ENCODE measurements around the gene RARRES1.

Gene RARRES1

GRCh38 chr3:158737410-158737809, 5.2 kb upstream of the RARRES1 start (continued):
- TF ChIP-seq, protein P1, sequence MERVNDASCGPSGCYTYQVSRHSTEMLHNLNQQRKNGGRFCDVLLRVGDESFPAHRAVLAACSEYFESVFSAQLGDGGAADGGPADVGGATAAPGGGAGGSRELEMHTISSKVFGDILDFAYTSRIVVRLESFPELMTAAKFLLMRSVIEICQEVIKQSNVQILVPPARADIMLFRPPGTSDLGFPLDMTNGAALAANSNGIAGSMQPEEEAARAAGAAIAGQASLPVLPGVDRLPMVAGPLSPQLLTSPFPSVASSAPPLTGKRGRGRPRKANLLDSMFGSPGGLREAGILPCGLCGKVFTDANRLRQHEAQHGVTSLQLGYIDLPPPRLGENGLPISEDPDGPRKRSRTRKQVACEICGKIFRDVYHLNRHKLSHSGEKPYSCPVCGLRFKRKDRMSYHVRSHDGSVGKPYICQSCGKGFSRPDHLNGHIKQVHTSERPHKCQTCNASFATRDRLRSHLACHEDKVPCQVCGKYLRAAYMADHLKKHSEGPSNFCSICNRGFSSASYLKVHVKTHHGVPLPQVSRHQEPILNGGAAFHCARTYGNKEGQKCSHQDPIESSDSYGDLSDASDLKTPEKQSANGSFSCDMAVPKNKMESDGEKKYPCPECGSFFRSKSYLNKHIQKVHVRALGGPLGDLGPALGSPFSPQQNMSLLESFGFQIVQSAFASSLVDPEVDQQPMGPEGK (tag by site-specific recombination; IDR thresholded peaks at IDR 0.05) = no peak

- H3K4me3 ChIP-seq (ENCODE audit: low read depth, low read length) = no peak overlapping the region
- POLR2A ChIA-PET = no interaction called here
- H3K27ac ChIP-seq (ENCODE audit: extremely low read depth, low read depth, low read length) = no peak overlapping the region
- no peaks in the 10 kb centered on the region for H3K36me3 ChIP-seq (ENCODE audit: control insufficient read depth in 2 of 2, insufficient read depth in 1 of 2, low read length in 2 of 2)
- CTCF ChIA-PET = interaction anchor here (0.5 to 0.7 kb wide), 2 partner anchors 42 to 250 kb away, joined by 3 read pairs; no protein-coding TSS in a partner anchor
- H3K9me3 ChIP-seq (ENCODE audit: control insufficient read depth, insufficient read depth, low read depth, low read length) = no peaks in the 10 kb centered on the region
- no peak for TF ChIP-seq ZNF837 (tag by site-specific recombination; IDR thresholded peaks at IDR 0.05)
- no peaks in the 10 kb centered on the region for H3K4me1 ChIP-seq (ENCODE audit: control insufficient read depth, insufficient read depth, low read length)
Measured at GRCh38 chr3:158735296-158736033, 3.2 kb upstream of the RARRES1 start.

DNA sequence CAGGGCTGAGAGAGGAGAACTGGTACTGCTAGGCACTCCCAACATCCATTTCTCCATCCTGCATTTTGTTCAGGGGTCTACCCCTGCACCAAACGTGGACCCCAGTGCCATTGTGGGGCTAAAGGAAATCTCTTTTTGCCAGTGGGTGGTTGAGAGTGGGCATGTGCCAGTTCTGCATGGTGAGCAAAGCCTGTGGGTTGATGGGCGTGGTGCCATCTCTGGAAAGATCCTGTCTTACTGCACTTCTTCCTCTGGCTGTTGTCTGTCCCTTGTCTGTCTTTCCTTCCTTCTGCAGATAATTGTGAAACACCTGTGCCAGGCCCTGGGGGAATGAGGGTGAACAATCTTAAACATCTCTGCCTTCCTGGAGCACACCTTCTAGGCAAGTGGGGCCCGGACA, 1.4 kb upstream of the RARRES1 start:
- H3K4me3 ChIP-seq (ENCODE audit: low read depth, low read length) = no peak overlapping the region
- ChIA-PET POLR2A (no interaction called here), CTCF (no interaction called here)
- no peak overlapping the region for H3K27ac ChIP-seq (ENCODE audit: extremely low read depth, low read depth, low read length)
- H3K36me3 ChIP-seq (ENCODE audit: control insufficient read depth in 2 of 2, insufficient read depth in 1 of 2, low read length in 2 of 2) = no peaks in the 10 kb centered on the region
- H3K4me1 ChIP-seq (ENCODE audit: control insufficient read depth, insufficient read depth, low read length) = no peaks in the 10 kb centered on the region
- no peaks in the 10 kb centered on the region for H3K9me3 ChIP-seq (ENCODE audit: control insufficient read depth, insufficient read depth, low read depth, low read length)
- TF ChIP-seq, protein P2, sequence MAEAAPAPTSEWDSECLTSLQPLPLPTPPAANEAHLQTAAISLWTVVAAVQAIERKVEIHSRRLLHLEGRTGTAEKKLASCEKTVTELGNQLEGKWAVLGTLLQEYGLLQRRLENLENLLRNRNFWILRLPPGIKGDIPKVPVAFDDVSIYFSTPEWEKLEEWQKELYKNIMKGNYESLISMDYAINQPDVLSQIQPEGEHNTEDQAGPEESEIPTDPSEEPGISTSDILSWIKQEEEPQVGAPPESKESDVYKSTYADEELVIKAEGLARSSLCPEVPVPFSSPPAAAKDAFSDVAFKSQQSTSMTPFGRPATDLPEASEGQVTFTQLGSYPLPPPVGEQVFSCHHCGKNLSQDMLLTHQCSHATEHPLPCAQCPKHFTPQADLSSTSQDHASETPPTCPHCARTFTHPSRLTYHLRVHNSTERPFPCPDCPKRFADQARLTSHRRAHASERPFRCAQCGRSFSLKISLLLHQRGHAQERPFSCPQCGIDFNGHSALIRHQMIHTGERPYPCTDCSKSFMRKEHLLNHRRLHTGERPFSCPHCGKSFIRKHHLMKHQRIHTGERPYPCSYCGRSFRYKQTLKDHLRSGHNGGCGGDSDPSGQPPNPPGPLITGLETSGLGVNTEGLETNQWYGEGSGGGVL (tag by site-specific recombination; IDR thresholded peaks at IDR 0.05) = no peak

GRCh38 chr3:158732856-158733200, 571 bp upstream of the RARRES1 start:
- Histone ChIP-seq H3K9me3 (ENCODE audit: control insufficient read depth, insufficient read depth, low read depth, low read length) (no peaks in the 10 kb centered on the region), H3K4me3 (ENCODE audit: low read depth, low read length) (no peak overlapping the region), H3K36me3 (ENCODE audit: control insufficient read depth in 2 of 2, insufficient read depth in 1 of 2, low read length in 2 of 2) (no peaks in the 10 kb centered on the region), H3K4me1 (ENCODE audit: control insufficient read depth, insufficient read depth, low read length) (no peaks in the 10 kb centered on the region), H3K27ac (ENCODE audit: extremely low read depth, low read depth, low read length) (no peak overlapping the region)
- ChIA-PET POLR2A (no interaction called here), CTCF (no interaction called here)
- TF ChIP-seq FEZF1 (tag by site-specific recombination; IDR thresholded peaks at IDR 0.05) (no peak), ZBTB7A (tag by site-specific recombination; IDR thresholded peaks at IDR 0.05; ENCODE audit: low read depth) (no peak), ZNF169 (tag by site-specific recombination; IDR thresholded peaks at IDR 0.05) (no peak), ZNF16 (tag by site-specific recombination; IDR thresholded peaks at IDR 0.05; ENCODE audit: low read depth) (no peak), ZBTB20 (tag by site-specific recombination; IDR thresholded peaks at IDR 0.05) (no peak), EGR2 (tag by site-specific recombination; IDR thresholded peaks at IDR 0.05; ENCODE audit: low read depth) (no peak), ZNF302 (tag by site-specific recombination; IDR thresholded peaks at IDR 0.05; ENCODE audit: low read depth) (no peak), ZNF626 (tag by site-specific recombination; IDR thresholded peaks at IDR 0.05) (no peak), GLI4 (tag by site-specific recombination; IDR thresholded peaks at IDR 0.05) (no peak), SP7 (tag by site-specific recombination; IDR thresholded peaks at IDR 0.05) (no peak)
- TF ChIP-seq, protein P3, sequence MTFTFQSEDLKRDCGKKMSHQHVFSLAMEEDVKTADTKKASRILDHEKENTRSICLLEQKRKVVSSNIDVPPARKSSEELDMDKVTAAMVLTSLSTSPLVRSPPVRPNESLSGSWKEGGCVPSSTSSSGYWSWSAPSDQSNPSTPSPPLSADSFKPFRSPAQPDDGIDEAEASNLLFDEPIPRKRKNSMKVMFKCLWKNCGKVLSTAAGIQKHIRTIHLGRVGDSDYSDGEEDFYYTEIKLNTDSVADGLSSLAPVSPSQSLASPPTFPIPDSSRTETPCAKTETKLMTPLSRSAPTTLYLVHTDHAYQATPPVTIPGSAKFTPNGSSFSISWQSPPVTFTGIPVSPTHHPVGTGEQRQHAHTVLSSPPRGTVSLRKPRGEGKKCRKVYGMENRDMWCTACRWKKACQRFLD (tag by site-specific recombination; IDR thresholded peaks at IDR 0.05) = no peak
- TF ChIP-seq, protein P4, sequence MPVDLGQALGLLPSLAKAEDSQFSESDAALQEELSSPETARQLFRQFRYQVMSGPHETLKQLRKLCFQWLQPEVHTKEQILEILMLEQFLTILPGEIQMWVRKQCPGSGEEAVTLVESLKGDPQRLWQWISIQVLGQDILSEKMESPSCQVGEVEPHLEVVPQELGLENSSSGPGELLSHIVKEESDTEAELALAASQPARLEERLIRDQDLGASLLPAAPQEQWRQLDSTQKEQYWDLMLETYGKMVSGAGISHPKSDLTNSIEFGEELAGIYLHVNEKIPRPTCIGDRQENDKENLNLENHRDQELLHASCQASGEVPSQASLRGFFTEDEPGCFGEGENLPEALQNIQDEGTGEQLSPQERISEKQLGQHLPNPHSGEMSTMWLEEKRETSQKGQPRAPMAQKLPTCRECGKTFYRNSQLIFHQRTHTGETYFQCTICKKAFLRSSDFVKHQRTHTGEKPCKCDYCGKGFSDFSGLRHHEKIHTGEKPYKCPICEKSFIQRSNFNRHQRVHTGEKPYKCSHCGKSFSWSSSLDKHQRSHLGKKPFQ (tag by site-specific recombination; IDR thresholded peaks at IDR 0.05) = no peak
- TF ChIP-seq, protein P5, sequence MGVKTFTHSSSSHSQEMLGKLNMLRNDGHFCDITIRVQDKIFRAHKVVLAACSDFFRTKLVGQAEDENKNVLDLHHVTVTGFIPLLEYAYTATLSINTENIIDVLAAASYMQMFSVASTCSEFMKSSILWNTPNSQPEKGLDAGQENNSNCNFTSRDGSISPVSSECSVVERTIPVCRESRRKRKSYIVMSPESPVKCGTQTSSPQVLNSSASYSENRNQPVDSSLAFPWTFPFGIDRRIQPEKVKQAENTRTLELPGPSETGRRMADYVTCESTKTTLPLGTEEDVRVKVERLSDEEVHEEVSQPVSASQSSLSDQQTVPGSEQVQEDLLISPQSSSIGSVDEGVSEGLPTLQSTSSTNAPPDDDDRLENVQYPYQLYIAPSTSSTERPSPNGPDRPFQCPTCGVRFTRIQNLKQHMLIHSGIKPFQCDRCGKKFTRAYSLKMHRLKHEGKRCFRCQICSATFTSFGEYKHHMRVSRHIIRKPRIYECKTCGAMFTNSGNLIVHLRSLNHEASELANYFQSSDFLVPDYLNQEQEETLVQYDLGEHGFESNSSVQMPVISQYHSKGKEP (tag by site-specific recombination; IDR thresholded peaks at IDR 0.05) = no peak
